ENCODE results near the gene PDK3. TPM values are rescaled to one million over a fixed set of nuclear protein-coding genes. Genes with fewer than 3 reads are reported as not detected.

The PDK3 gene
- polyA plus RNA-seq, 1 experiment: 2.9 TPM

DNA sequence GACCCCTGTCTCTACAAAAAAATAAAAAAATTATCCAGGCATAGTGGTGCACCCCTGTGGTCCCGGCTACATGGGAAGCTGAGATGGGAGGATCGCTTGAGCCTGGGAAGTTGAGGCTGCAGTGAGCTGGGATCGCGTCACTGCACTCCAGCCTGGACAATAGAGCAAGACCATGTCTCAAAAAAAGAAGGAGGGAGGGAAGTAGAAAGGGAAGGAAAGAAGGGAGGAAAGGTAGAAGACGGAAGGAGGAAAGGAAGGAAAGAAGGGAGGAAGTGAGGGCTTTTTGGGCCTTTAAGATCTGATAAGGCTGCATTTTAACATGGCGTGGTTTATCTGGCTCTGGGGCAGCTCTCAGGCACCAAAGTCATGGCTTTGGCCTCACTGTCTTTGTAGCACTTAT lies 10.4 kb downstream of the PDK3 start:
- TF ChIP-seq, protein P1, sequence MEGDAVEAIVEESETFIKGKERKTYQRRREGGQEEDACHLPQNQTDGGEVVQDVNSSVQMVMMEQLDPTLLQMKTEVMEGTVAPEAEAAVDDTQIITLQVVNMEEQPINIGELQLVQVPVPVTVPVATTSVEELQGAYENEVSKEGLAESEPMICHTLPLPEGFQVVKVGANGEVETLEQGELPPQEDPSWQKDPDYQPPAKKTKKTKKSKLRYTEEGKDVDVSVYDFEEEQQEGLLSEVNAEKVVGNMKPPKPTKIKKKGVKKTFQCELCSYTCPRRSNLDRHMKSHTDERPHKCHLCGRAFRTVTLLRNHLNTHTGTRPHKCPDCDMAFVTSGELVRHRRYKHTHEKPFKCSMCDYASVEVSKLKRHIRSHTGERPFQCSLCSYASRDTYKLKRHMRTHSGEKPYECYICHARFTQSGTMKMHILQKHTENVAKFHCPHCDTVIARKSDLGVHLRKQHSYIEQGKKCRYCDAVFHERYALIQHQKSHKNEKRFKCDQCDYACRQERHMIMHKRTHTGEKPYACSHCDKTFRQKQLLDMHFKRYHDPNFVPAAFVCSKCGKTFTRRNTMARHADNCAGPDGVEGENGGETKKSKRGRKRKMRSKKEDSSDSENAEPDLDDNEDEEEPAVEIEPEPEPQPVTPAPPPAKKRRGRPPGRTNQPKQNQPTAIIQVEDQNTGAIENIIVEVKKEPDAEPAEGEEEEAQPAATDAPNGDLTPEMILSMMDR (IDR thresholded peaks at IDR 0.05; ENCODE audit: low read depth, low read length): no peak
- DNase-seq (ENCODE audit: low read depth, low spot score): no peak
- Histone ChIP-seq H3K4me3 (ENCODE audit: low read depth, low read length) (no peak overlapping the region), H3K9me3 (ENCODE audit: control insufficient read depth, insufficient read depth, low read length) (no peaks in the 10 kb centered on the region), H3K27me3 (ENCODE audit: control insufficient read depth, insufficient read depth, low read length) (no peaks in the 10 kb centered on the region), H3K27ac (ENCODE audit: low read depth, low read length) (no peak overlapping the region)
- ChIA-PET POLR2A (no interaction called here), CTCF (no interaction called here)

DNA sequence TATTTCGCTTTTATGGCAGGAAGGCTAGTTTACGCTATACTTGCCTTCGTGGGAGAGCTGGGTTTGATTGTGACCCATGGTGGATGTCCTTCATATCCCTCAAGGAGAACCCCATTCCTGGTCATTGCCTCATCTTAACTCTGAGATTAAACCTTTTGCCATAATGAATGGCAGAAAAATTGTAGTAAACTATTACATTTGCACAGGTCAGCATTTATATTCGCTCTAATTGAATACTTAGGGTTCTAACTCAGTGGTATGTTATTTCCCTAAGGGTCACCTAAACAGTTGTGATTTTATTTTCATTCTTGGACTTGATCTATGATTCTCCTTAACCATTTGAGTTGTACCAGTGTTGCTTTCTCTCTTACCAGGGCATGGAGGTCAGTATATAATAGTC lies 13.4 kb downstream of the PDK3 start:
- Histone ChIP-seq H3K27ac (ENCODE audit: low read depth, low read length) (no peak overlapping the region), H3K4me3 (ENCODE audit: low read depth, low read length) (no peak overlapping the region), H3K27me3 (ENCODE audit: control insufficient read depth, insufficient read depth, low read length) (no peaks in the 10 kb centered on the region), H3K9me3 (ENCODE audit: control insufficient read depth, insufficient read depth, low read length) (no peaks in the 10 kb centered on the region)
- TF ChIP-seq, protein P1 (IDR thresholded peaks at IDR 0.05; ENCODE audit: low read depth, low read length): no peak
- DNase-seq (ENCODE audit: low read depth, low spot score): no peak
- CTCF ChIA-PET: no interaction called here
- POLR2A ChIA-PET: no interaction called here

DNA sequence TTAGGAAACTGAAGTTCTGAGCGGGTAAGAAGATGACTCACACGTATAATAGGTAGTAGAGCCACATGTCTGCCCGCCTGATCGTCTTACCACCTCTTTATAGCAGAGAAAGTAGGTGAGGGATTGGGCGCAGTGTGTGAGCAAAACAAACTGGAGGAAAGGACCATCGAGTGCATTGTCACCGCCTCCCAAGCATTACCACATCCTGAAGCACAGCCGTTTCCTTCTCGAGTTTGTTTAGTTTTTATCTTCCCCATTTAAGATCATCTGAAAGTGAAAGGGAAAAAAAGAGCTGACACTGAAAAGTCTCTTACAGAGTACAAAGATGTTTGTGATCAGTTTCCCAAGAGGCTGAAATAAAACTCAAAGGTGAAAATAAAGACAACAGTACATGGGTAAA lies 14.8 kb downstream of the PDK3 start:
- CTCF ChIA-PET: interaction anchor here (0.7 kb wide), 1 partner anchor 18 kb away, joined by 3 read pairs; no protein-coding TSS in a partner anchor

DNA sequence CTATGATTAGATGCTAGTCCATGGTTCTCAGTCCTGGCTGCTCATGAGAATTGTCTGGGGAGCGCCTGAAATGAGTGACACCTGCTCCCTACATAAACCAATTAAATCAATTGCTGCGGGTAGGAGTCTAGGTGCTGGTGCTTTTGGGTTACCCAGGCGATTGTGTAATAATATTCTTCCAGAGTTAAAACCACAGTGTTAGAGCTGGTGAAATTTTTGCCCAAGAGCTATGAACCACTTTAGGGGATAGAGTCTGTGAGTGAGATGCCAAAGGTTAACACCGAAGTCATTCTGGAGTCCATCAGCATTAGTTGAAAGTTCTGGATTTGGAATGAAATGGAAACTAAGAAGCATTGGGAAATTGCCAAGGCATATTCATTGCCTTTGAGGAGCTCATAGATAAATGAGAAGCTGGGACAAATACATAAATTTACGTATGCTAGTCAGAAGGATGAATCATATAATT lies 15.3 kb downstream of the PDK3 start:
- Histone ChIP-seq H3K27me3 (ENCODE audit: control insufficient read depth, insufficient read depth, low read length) (no peaks in the 10 kb centered on the region), H3K27ac (ENCODE audit: low read depth, low read length) (no peak overlapping the region), H3K9me3 (ENCODE audit: control insufficient read depth, insufficient read depth, low read length) (no peaks in the 10 kb centered on the region), H3K4me3 (ENCODE audit: low read depth, low read length) (no peak overlapping the region)
- TF ChIP-seq, protein P1 (IDR thresholded peaks at IDR 0.05; ENCODE audit: low read depth, low read length): no peak
- CTCF ChIA-PET: interaction anchor here (0.5 to 0.7 kb wide), 2 partner anchors 17 to 18 kb away, joined by 3 to 4 read pairs; no protein-coding TSS in a partner anchor
- no peak for DNase-seq (ENCODE audit: low read depth, low spot score)
- POLR2A ChIA-PET: no interaction called here

More for the DNA sequence above, 14.8 kb downstream of the PDK3 start:
- no peaks in the 10 kb centered on the region for H3K27me3 ChIP-seq (ENCODE audit: control insufficient read depth, insufficient read depth, low read length)
- no peaks in the 10 kb centered on the region for H3K9me3 ChIP-seq (ENCODE audit: control insufficient read depth, insufficient read depth, low read length)
- TF ChIP-seq, protein P1 (IDR thresholded peaks at IDR 0.05; ENCODE audit: low read depth, low read length): no peak
- no peak overlapping the region for H3K4me3 ChIP-seq (ENCODE audit: low read depth, low read length)
- H3K27ac ChIP-seq (ENCODE audit: low read depth, low read length): no peak overlapping the region
- no peak for DNase-seq (ENCODE audit: low read depth, low spot score)
- POLR2A ChIA-PET: no interaction called here

DNA sequence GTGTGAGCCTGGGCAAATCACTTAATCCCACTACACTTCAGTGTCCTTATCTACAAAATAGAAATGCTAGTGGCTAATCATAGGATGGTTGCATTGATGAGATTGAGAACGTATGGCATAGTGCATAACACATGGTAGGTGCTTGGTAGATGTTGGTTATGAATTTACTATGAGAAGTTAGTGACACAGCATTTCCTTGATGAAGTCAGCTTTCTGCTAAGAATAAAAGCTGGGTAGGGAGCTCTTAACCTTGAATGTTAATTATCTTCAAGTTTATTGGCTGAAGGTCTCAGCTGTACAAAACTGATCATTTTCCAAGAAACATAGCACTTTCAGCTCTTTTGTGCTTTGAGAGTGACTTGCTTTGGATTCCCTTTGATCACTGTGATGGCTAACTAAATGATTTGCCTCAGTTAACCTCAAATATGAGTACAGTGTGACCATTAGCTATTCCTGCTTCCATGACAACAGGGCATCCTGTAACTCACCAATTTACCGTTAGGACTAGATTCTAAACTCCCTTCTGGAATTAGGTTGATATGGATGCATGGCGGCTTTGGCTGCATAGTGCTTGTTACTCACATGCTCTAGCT lies 17.8 kb downstream of the PDK3 start:
- Histone ChIP-seq H3K27ac (ENCODE audit: low read depth, low read length) (no peak overlapping the region), H3K9me3 (ENCODE audit: control insufficient read depth, insufficient read depth, low read length) (no peaks in the 10 kb centered on the region), H3K4me3 (ENCODE audit: low read depth, low read length) (no peak overlapping the region), H3K27me3 (ENCODE audit: control insufficient read depth, insufficient read depth, low read length) (no peaks in the 10 kb centered on the region)
- no peak for DNase-seq (ENCODE audit: low read depth, low spot score)
- TF ChIP-seq, protein P1 (IDR thresholded peaks at IDR 0.05; ENCODE audit: low read depth, low read length): no peak
- CTCF ChIA-PET: interaction anchor here (2.1 kb wide), 1 partner anchor 16 kb away, joined by 6 read pairs; no protein-coding TSS in a partner anchor
- POLR2A ChIA-PET: no interaction called here
